Fibroblast of lung (primary cell): ENCODE measurements around the gene HOXA1.

ENCODE experiments used
- CTCF ChIP-seq, 2 donors: IDR thresholded peaks in 1 of 2; conservative IDR thresholded peaks in 1 of 2; 1 replicate in 1 of 2; 2 replicates in 1 of 2; pipeline ENCODE4 v1.5.1; 2011 to 2012; ENCODE audit warnings: low read length in 2 of 2, control low read depth in 1 of 2, inconsistent platforms in 1 of 2, low read depth in 1 of 2, mild to moderate bottlenecking in 1 of 2
- EZH2 ChIP-seq: IDR thresholded peaks from 2 replicates; pipeline ENCODE4 v1.5.1; 2012; ENCODE audit warnings: low read length, control low read depth, mild to moderate bottlenecking; ENCODE audit errors: missing control alignments

GRCh38 chr7:27124096-27124901 is 28.5 kb upstream of the HOXA1 start:
- TF ChIP-seq CTCF (conservative IDR thresholded peaks at IDR 0.05 in 1 of 2, IDR thresholded peaks at IDR 0.05 in 1 of 2; ENCODE audit: low read depth in 1 of 2, low read length in 2 of 2) (no peak), EZH2 (no peak)
